Measurements from ENCODE around the gene SCP2D1. TPM values are rescaled to one million over a fixed set of nuclear protein-coding genes. Genes with fewer than 3 reads are reported as not detected.

SCP2D1 gene
- polyA plus RNA-seq, 3 donors, result not detected

DNA sequence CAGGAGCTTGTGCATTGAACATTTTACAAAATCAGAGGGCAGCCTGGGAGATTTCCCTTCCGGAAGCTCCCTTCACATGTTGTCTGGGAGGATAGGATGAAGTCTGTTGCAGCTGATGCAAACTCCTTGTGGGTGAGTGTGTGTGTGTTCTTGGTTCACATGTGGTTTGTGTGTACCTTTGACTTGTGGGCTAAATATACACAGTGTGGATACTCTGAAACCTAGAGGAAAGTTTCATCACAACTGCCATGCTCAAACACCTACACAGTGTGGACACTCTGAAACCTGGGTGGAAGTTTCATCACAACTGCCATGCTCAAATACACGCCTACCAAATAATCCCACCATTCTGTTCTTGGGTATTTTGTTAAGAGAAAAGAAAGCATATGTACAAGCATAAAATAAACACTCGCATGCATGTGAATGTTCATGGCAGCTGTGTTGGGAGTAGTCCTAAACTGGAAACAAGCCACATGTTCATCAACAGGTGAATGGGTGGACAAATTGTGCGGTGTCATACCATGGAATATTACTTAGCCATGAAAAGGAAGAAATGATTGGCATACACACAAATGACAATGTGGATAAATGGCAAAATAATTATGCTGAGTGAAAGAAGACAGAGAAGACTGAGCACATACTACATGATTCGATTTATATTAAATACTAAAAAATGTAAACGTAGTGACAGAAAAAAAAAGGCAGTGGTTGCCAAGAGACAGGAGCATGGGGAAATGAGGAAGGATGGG is 1.8 kb downstream of the SCP2D1 start:
- Histone ChIP-seq H3K4me1 (ENCODE audit: control insufficient read depth in 1 of 2, insufficient read depth in 2 of 2, low read length in 2 of 2) (no peaks in the 10 kb centered on the region), H2AFZ (ENCODE audit: insufficient read depth, low read depth, low read length, poor library complexity, severe bottlenecking) (no peak overlapping the region), H3K27me3 (ENCODE audit: control insufficient read depth in 2 of 2, insufficient read depth in 2 of 2, low read length in 2 of 2) (no peaks in the 10 kb centered on the region), H3K36me3 (replicated peaks in 1 of 2; ENCODE audit: control insufficient read depth in 1 of 2, insufficient read depth in 2 of 2, low read length in 2 of 2) (no peaks in the 10 kb centered on the region), H3K27ac (ENCODE audit: low read depth in 1 of 2, low read length in 2 of 2) (no peak overlapping the region), H4K20me1 (ENCODE audit: insufficient read depth, low read length) (no peaks in the 10 kb centered on the region), H3K4me2 (replicated peaks; ENCODE audit: extremely low read depth, low read length, poor library complexity, severe bottlenecking) (no peak overlapping the region), H3K9ac (ENCODE audit: insufficient read depth, low read length, poor library complexity, severe bottlenecking) (no peak overlapping the region), H3K79me2 (ENCODE audit: insufficient read depth, low read length) (no peaks in the 10 kb centered on the region), H3K4me3 (replicated peaks in 1 of 3; ENCODE audit: low read depth in 2 of 3, low read length in 3 of 3) (no peak overlapping the region), H3K9me3 (replicated peaks in 1 of 2; ENCODE audit: control insufficient read depth in 1 of 2, insufficient read depth in 1 of 2, low read length in 2 of 2) (no peaks in the 10 kb centered on the region)
- intact Hi-C loops (cut with micrococcal nuclease), result no loop called here
- no peak for DNase-seq
- Mint-ChIP-seq H3K4me1 (no peaks in the 10 kb centered on the region), H3K27ac (no peak overlapping the region), H3K9me3 (peaks cover 0 to 2% (median 0%) of the 10 kb centered on the region in 7 donors), H3K36me3 (no peaks in the 10 kb centered on the region), H3K27me3 (ENCODE audit: low read depth in 3 of 3) (peaks cover 3 to 4% (median 3%) of the 10 kb centered on the region in 3 donors), H3K4me3 (no peak overlapping the region)
- WGBS (ENCODE audit: insufficient coverage), result 90% methylated on average over 2 of the region's 6 CpGs
- no peak for TF ChIP-seq CTCF (IDR thresholded peaks at IDR 0.05)

GRCh38 chr20:18822832-18823231 is 9.2 kb downstream of the SCP2D1 start:
- Mint-ChIP-seq H3K27ac (no peak overlapping the region), H3K36me3 (no peaks in the 10 kb centered on the region), H3K9me3 (peaks cover 0 to 10% (median 4%) of the 10 kb centered on the region in 7 donors), H3K27me3 (ENCODE audit: low read depth in 3 of 3) (peaks cover 3 to 4% (median 3%) of the 10 kb centered on the region in 3 donors), H3K4me1 (no peaks in the 10 kb centered on the region), H3K4me3 (no peak overlapping the region)
- Histone ChIP-seq H2AFZ (ENCODE audit: insufficient read depth, low read depth, low read length, poor library complexity, severe bottlenecking) (no peak overlapping the region), H3K27me3 (ENCODE audit: control insufficient read depth in 2 of 2, insufficient read depth in 2 of 2, low read length in 2 of 2) (no peaks in the 10 kb centered on the region), H3K4me2 (replicated peaks; ENCODE audit: extremely low read depth, low read length, poor library complexity, severe bottlenecking) (no peak overlapping the region), H4K20me1 (ENCODE audit: insufficient read depth, low read length) (no peaks in the 10 kb centered on the region), H3K4me3 (replicated peaks in 1 of 3; ENCODE audit: low read depth in 2 of 3, low read length in 3 of 3) (no peak overlapping the region), H3K36me3 (replicated peaks in 1 of 2; ENCODE audit: control insufficient read depth in 1 of 2, insufficient read depth in 2 of 2, low read length in 2 of 2) (no peaks in the 10 kb centered on the region), H3K9me3 (replicated peaks in 1 of 2; ENCODE audit: control insufficient read depth in 1 of 2, insufficient read depth in 1 of 2, low read length in 2 of 2) (peaks cover 0 to 6% of the 10 kb centered on the region in 2 donors), H3K4me1 (ENCODE audit: control insufficient read depth in 1 of 2, insufficient read depth in 2 of 2, low read length in 2 of 2) (no peaks in the 10 kb centered on the region), H3K27ac (ENCODE audit: low read depth in 1 of 2, low read length in 2 of 2) (no peak overlapping the region), H3K79me2 (ENCODE audit: insufficient read depth, low read length) (no peaks in the 10 kb centered on the region), H3K9ac (ENCODE audit: insufficient read depth, low read length, poor library complexity, severe bottlenecking) (no peak overlapping the region)
- TF ChIP-seq CTCF (IDR thresholded peaks at IDR 0.05), result no peak
- no peak for DNase-seq
- WGBS (ENCODE audit: insufficient coverage), result 89% methylated on average over 2 of the region's 2 CpGs
- intact Hi-C loops (cut with micrococcal nuclease), result no loop called here

Measured in CD14-positive monocyte (primary cell).